HuH-7.5 (cell line): ENCODE results near the gene TSPAN13.

Experiments
- DNase-seq: peaks from one replicate; pipeline ENCODE4 v3.0.0; 2011; ENCODE audit warnings: low spot score

The TSPAN13 gene

GRCh38 chr7:16753102-16753931, at the start of gene TSPAN13:
Gene TSPAN13, plus strand, starts transcription at chr7:16753755. Its CDS starts 213 bp downstream, at chr7:16753968.
- peak; percentile 82 for DNase-seq

- DNase-seq: no peak
Observed at GRCh38 chr7:16708511-16708910, 45.0 kb upstream of the TSPAN13 start.

- DNase-seq: no peak
Observed at GRCh38 chr7:16708980-16709379, 44.6 kb upstream of the TSPAN13 start.

GRCh38 chr7:16710651-16711050, 42.9 kb upstream of the TSPAN13 start:
- no peak for DNase-seq

GRCh38 chr7:16711730-16712129, 41.8 kb upstream of the TSPAN13 start:
- DNase-seq: no peak

GRCh38 chr7:16712916-16713315, 40.6 kb upstream of the TSPAN13 start:
- DNase-seq: no peak

- no peak for DNase-seq
Observed at GRCh38 chr7:16715928-16716327, 37.6 kb upstream of the TSPAN13 start.

- DNase-seq: no peak
Observed at GRCh38 chr7:16718111-16718656, 35.4 kb upstream of the TSPAN13 start.

GRCh38 chr7:16719699-16720098, 33.9 kb upstream of the TSPAN13 start:
- no peak for DNase-seq

GRCh38 chr7:16721541-16721940, 32.0 kb upstream of the TSPAN13 start:
- DNase-seq: no peak

- DNase-seq: no peak
Observed at GRCh38 chr7:16724344-16724743, 29.2 kb upstream of the TSPAN13 start.

GRCh38 chr7:16726189-16726588, 27.4 kb upstream of the TSPAN13 start:
- no peak for DNase-seq

GRCh38 chr7:16727736-16728135, 25.8 kb upstream of the TSPAN13 start:
- no peak for DNase-seq

- no peak for DNase-seq
Observed at GRCh38 chr7:16728811-16729210, 24.7 kb upstream of the TSPAN13 start.

GRCh38 chr7:16729541-16729940, 24.0 kb upstream of the TSPAN13 start:
- DNase-seq: no peak

GRCh38 chr7:16730937-16731336, 22.6 kb upstream of the TSPAN13 start:
- DNase-seq: no peak

- DNase-seq: no peak
Observed at GRCh38 chr7:16732828-16733227, 20.7 kb upstream of the TSPAN13 start.

- no peak for DNase-seq
Observed at GRCh38 chr7:16734148-16734726, 19.3 kb upstream of the TSPAN13 start.

- DNase-seq: no peak
Observed at GRCh38 chr7:16735020-16735419, 18.5 kb upstream of the TSPAN13 start.

GRCh38 chr7:16738011-16738688, 15.4 kb upstream of the TSPAN13 start:
- no peak for DNase-seq

GRCh38 chr7:16739863-16740622, 13.5 kb upstream of the TSPAN13 start:
- no peak for DNase-seq

- no peak for DNase-seq
Observed at GRCh38 chr7:16740623-16740953, 13.0 kb upstream of the TSPAN13 start.
